HG03571 (cell line): ENCODE measurements around the gene ZBED4.

Experiments used
- ATAC-seq: cut with Tn5 transposase; IDR thresholded peaks from one replicate; pipeline ENCODE4 v1.9.1; 2021; ENCODE audit not compliant: unreplicated experiment

The ZBED4 gene

DNA sequence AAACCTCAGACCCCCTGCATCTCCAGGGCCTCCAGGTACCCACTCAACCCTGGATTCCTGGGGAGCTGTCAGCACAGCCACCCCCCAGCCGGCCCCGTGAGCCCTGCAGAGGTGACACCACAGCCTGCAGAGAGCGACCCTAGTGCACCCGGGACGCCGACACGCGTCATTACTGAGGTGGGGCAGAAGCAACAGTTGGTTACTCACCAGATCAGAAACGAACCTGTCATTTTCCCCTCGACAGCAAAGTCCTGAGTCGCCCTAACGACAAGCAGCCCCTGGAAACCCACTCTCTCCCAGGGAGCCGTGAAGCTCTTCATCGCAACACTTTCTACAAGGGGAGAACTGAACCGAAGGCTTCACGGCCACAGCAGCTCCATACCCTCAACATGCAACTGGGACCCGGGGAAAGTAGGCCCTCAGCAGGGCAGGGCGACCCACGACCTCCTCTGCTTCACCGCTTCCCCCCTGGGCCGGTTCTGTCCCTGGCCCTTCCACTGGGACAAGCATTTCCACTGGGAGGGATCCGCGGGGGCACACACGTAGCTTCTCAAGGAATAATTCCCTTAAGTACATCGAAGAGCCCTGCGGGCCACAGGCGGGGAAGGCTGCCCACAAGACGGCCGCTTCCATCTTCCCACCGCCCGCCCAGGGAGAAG lies 27.6 kb upstream of the ZBED4 start:
- ATAC-seq: no peak

DNA sequence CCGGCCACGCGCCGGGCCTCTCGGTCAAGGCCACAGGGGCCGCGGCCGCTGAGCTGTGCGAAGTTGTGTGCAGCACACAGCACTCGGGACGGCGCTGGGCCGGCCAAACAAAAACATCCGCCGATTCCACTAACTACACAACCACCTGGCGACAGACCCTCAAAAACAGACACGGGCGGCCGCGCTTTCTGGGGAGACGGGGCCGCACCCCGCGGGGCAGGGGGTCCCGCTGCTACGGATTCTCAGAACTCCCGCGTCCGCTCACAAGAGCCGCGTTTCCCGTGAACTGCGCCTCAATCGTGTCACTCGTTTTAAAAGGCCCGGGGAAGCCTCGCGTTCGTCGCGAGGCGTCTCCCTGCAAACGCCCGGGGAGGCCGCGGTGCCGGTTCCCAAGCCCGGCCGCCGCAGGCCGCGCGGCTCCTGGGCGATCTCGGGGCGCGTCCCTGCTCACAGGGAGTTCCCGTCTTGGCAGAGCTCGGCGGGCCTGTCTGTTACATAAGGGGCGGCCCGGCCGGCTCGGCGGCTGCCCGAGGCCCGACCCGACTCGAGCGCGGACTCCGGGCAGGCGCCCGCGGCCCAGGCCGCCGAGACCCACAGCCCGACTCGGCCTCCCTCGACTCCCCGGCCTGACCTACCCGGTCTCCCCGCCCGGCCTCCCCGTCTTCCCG lies 26.9 kb upstream of the ZBED4 start:
- ATAC-seq: no peak

DNA sequence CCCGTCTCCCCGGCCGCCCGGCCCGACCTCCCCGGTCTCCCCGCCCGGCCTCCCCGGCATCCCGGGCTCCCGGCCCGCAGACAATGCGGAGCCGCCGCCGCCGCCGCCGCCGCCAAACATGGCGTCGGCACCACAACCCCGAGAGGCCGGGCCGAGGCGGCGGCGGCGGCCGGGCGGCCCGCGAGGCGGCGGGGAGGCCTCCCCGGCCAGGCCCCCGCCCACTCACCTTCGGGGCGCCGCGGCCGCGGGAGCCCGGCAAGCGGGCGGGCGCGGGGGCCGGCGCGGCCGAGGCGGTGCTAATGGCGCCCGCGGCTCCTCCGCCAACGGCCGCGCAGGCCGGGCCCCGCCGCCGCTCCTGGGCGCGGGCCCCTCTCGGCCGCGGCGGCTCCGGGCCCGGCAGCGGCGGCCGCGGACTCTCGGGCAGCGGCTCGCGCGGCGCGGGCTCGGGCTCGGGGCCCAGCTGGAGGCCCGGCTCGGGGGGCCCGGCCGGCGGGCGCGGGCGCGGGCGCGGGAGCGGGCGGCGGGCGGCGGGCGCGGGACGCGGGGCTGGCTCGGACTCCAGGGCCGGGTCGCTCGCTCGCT lies 26.3 kb upstream of the ZBED4 start:
- no peak for ATAC-seq

DNA sequence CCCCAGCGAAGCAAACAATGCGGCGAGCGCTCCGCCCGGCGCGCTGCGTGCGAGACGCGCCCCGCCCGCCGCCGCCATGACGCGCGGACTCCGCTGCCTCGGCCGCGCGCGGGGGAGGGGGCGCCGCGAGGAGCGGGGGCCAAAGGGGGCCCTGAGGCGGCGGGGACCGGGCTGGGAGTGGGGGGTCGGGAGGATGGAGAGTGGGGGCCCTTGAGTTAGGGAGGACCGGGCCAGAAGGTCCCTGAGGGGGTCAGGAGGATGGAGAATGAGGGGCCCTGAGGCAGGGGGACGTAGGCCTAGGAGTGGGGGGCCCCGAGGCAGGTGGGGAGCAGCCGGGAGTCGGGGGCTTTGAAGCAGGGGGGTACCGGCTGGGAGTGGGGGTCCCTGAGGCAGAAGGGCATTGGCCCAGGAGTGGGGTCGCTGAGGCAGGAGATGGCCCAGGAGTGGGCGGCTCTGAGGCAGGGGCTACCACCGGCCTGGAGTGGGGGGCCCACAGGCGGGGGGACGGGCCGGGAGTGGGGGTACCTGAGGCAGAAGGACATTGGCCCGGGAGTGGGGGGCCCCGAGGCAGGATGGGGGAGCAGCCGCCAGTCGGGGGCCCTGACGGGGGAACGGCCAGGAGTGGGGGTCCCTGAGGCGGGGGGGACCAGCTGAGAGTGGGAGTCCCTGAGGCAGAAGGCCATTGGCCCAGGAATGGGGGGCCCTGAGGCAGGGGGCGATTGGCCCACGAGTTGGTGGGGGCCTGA lies 25.6 kb upstream of the ZBED4 start, which contains the start of gene BRD1:
BRD1 (minus strand) TSS at position 21 of the 746 bp plus-strand sequence. CDS start 3,556 bp downstream, outside the sequence.
- ATAC-seq: no peak

DNA sequence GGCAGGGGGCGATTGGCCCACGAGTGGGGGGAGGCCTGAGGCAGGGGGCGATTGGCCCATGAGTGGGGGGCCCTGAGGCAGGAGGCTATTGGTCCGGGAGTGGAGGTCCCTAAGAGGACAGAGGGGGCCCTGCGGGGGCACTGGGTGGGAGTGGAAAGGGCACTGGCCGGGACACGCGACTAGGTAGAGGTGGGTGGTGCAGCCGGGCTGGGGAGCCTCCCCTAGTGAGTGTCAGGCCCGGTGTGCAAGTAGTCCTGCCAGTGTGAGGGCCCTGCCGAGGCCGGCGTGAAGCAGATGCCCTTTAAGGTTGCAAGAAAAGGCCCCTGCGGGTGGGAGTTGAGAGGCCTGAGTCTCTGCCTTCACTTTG lies 25.1 kb upstream of the ZBED4 start:
- no peak for ATAC-seq

DNA sequence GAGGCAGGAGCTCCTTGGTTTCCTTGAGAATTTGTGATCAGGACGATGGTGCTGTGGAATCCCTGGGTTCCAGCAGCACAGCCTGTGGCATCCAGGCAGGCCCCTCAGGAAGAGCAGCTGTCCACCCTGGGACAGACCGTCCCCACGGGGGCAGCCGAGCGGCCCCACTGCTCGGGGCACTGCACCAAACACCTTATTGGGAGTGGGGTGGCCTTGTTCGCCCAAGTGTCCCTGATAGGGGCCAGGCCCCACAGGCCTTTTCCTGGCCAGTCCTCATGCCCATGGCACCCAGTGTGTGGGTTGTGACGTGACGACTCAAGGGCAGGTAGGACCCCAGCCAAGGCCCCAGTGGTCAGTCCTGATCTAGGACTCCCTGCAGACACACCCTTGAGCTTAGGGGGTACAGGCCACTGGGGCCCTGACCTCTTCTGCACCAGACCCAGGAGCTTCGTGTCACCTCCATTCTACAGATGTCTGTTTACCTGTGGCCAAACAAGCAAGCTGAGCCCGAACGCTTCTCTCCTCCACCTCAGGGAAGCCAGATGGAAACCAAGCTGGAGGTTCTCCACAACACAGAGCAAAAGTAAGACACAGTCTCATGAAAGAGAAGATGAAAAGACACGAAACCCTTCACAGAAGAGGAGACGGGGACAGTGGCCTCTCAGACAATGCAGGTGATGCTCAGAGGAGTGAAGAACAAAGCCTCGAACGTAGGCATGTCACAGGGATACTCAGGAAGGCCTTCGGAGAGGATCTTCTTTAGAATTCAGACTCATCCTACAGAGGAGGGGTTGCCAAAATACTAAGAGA lies 24.4 kb upstream of the ZBED4 start:
- no peak for ATAC-seq

DNA sequence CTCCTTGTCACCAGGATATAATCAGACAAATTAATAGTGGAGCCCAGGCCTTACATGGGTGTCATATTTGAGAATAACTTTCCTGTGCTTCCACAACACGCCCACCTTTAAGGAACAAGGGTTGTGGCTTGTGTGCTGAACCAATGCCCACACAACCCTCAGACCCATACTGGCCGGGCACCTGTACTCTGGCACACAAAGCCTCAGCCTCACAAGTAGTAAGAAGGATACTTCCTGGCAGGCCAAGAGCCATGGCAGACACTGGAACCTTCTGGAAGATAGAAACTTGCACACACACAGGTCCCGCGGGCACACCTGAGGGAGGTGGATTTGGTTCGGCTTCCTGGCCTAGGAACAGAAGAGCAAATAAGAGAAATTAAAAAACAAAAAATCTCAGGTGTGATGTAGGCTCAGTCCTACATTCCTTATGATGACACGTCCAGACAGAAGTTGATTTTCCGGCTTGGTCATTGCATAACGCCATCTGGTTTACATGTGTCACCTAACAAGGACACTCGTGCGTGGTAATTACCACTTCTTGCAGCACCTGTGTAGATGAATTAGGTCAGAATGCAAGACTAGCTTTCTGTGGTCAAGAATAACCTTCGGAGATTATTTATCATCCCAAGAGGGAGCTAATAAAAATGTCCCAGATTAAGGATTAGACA lies 20.2 kb upstream of the ZBED4 start:
- no peak for ATAC-seq

DNA sequence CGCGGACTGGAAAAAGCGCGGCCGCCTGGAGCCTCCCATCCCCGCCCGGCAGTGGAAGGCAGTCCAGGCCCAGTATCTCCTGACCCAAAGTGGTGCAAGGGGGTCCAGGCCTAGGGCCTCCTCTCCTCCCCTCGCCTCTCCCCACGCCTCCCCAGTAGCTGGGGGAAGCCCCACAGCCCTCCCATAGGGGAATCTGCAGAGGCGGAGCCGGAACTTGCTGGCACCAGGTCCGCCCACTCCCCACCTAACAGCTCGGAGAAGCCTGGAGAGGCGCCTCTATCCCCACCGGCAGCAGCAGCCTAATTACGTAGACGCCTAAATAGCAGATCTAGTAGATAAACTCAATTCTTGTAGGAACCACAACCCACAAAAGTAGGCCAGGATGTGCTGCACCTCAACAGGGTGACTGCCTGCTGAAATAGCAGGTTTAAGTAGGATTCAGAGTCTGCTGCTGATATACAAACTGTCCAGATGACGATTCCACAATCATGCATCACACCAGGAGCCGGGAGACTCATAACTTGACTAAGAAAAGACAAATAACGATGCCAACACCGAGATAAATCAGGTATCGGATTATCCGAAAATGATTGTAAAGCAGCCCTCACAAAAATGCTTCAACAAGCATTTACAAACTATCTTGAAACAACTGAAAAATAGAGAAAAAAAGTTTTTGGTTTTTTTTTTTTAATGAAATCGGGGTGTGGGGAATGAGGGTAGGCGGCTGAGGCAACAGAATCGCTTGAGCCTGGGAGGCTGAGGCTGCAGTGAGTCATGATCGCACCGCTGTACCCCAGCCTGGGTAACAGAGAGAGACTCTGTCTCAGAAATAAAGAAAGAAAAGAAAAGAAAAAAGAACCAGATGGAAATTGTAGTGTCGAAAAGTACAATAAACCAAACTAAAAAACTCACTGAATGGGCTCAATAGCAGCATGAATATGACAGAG lies 14.6 kb upstream of the ZBED4 start:
- ATAC-seq: no peak

DNA sequence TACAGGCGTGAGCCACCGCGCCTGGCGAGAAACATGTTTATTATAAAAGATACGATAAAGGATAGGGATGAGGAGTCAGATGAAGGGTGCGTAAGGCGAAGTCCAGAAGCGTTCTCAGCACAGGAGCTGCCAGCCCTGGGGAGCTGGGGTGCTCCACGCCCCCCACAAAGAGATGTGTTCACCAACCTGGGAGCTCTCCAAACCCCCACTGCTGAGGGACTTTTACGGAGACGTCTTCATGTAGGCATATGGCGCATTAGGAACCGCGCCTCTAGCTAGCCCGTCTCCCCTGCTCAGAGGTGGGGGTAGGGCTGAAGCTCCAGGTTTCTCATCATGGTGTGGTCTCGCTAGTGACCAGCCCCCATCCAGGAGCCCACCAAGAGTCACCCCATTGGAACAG lies 8.4 kb upstream of the ZBED4 start:
- no peak for ATAC-seq

DNA sequence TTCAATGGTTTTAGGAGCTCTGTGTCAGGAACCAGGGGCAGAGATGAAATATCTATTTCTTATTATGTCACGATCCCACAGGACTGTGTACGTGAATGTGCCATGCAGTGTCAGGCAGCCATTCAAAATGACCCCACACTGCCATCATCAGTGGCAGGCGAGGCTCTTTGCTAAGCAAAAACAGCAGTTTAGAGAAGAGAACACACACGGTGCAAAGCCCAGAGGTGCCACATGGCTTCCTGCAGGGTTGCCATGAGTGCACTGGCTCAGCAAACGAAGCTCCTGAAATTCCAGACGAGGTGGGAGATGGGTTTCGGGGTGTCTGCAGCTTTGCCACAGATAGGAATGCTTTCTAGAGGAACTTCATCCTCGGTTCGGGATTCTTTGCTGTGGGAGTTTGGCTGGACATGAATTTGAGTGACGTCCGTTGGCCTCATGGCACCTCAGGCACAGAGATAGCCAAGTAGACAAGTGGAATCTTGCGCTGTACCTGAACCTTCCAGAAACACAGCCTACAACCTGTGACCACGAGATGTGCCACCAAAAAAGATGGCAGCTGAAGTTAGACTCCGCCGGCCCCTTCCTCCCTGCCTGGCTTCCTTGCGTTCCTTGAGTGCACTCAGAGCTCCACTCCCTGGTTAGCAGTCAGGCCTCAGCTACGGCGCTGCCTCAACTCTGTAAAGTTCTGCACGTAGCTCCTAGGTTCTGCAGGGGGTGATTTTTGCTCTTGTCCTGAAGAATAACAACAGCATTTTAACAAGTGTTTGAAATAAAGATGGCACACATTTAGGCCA lies 7.8 kb upstream of the ZBED4 start:
- ATAC-seq: no peak

DNA sequence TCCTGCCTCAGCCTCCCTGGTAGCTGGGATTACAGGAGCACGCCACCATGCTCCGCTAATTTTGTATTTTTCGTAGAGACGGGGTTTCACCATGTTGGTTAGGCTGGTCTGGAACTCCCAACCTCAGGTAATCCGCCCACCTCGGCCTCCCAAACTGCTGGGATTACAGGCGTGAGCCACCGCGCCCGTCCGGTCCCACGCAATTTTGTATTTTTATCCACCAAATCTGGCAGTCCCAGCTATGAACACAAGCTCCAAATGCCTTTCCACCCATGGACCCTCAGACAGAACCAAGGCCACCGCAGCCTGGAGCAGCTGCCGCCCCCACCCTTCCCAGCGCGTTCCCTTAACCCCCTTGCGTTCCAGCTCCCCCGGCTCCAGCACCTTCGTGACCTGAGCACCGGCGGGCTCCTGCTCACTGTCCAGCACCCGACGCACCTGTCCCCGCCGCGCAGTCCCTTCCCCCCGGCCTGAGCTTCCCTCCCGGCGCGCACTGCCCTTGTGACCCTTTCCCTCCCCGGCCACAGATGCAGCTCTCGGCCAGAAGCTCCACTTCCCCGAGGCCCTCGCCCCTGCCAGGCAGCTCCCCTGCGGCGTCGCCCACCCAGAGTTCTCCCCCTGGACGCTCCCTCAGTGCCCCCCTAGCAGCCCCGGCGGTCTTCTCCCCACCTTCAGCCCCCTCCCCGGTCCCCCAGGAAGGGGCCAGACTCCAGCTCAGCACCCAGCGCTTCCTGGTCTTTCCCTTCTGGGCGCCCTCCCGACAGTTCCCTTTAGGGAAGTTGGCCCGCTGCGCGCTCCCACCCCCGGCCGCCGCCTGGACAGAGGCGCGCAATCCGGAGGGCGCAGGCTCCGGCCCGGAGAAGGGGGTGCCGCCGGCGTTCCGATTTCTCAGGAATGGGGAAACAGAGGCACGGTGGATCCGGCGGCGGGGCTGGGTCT lies 5.6 kb upstream of the ZBED4 start:
- ATAC-seq: no peak

DNA sequence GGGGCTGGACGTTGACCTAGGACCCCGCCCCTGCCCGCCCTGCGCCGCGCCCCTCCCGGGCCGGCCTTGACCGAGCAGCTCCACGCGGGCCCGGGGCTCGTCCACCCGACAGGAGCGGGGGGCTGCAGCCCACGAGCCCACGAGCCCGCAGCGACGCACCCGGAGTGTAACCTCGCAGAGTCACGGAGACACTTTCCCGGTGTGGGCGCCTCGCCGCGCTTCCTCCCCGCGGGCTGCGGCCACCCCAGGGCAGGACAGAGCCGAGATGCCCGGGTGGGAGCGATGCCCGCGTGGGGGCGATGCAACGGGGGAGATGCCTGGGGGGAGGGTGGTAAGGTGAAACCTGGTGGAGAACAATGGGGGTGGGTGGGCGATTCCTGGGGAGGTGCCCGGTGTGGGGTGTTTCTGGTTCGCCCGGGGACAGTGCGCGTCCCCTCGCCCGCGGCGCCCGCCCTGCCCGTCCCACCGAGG lies 4.9 kb upstream of the ZBED4 start:
- no peak for ATAC-seq

DNA sequence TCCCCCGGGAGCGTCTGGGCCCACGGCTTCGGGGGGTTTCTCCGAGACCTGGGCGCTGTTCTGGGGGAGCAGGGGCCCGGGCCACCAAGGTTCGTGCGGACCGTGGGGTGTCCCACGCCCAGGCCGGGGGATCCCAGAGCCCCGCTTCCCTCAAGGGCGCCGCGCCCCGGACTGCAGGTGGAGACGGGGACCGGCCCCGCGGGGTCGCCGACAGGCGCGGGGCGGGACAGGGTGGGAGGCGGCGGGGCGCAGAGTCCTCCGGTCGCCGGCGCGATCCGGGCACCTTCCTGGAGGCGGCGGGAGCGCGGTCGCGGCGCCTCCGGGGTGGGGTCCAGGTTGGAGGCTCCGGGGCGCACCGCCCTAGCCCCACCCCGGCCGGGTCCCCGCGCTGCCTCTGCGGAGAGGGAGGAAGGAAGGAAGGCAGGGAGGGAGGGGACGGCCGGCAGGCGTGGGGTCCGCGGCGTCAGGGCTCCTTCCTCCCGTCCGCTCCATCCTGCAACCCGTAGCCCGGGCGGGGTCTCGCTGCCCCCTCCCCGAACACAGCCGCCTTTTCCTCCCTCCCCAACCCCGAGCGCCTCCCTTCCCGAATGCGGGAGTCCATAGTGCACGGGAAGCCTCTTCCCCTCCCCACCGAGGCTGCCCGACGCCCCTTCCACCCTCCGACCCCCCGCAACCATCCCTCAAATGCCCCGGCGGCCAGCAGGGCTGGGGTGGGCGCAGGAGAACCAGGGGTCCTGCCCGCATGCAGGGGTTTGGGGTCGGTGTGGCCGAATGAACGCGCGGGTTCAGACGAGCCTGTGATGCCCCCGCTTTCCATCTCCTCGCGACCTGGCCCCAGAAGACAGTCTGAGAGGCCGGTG lies 4.3 kb upstream of the ZBED4 start:
- ATAC-seq: no peak

DNA sequence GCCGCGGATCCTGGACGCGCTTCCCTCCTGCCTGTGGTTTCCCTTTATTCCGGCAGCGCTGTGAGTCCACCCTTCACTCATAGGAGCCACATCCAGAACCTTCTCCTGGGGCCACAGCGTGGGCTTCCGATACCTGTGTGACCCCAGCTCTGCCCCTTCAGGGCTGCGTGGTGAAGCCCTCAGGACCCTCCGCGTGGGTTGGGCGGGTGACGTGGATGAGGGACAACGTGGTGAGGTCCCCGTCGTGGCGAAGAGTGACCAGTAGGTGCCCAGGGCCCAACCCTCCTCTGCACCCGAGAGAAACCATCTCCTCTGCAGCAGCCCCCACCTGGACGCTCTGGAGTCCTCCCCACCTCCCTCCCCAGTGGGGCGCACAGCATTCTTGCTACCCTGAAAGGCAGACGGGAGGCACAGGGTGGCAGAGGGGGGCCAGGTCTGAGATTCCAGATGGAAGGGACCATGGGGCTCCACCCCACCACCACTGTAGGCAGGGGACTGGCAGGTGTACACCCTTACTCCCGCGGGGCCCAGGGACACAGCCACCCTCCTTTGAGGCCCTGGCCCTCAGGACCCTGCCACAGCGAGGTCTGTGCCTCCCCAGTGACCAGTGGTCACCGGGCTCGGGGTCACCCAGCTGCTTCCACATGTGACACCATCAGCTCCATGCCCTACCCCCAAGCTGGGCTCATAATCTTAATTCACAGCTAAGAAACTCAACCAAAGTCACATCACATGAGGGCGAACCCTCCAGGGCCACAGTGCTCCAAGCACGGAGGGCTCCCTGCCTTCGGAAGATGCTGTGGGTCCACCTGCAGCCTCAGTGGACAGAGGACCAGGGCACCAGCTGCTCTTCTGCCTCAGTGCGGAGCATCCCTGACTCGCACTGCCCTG lies 3.4 kb upstream of the ZBED4 start:
- ATAC-seq: no peak
